Measurements from ENCODE around the gene ACTR1B.

- no peak for TF ChIP-seq EZH2 (IDR thresholded peaks at IDR 0.05; ENCODE audit: low read depth, unreplicated experiment)
- TF ChIP-seq CREB1 (CRISPR knock-in tag; IDR thresholded peaks at IDR 0.05; ENCODE audit: low read depth) = no peak
Measured at GRCh38 chr2:97670471-97670870, 6.6 kb upstream of the ACTR1B start.

Data from GM23338 (cell line).